HCT116 (cell line): Measurements from ENCODE around the gene IRAK2. TPM values are rescaled to one million over a fixed set of nuclear protein-coding genes. Genes with fewer than 3 reads are reported as not detected.

Source experiments
- ATAC-seq: fragments of 200-7000 bp; cut with Tn5 transposase; 2 replicates; pipeline ENCODE4 v1.9.1; 2020; ENCODE audit warnings: mild to moderate bottlenecking, moderate library complexity
- BruUV-seq: library from RNA; stranded (reverse); fragments of 400-500 nt; replicated peaks from 2 replicates; lab custom pipeline; 2021; lab: Mats Ljungman, UMichigan
- CTCF ChIA-PET: fragments of 300-600 bp; sonication (Branson Sonifier 250); formaldehyde crosslinking; loops from one replicate; lab custom pipeline; 2021; ENCODE audit warnings: antibody characterized with exemption; lab: Charles Lee
- POLR2A ChIA-PET: fragments of 300-600, 350-600 bp; sonication (Branson Sonifier 250); formaldehyde crosslinking; loops from one replicate; lab custom pipeline; 2021; ENCODE audit warnings: antibody characterized with exemption; lab: Charles Lee
- RAD21 ChIA-PET, 2 experiments: fragments of 300-600 bp; sonication (Branson Sonifier 250); formaldehyde crosslinking; loops; one replicate each; lab custom pipeline; 2023; ENCODE audit warnings: low total read pairs in 2 of 2; ENCODE audit not compliant: uncharacterized antibody in 2 of 2, unreplicated experiment in 2 of 2, low non-redundant PET in 1 of 2; lab: Charles Lee
- DNase-seq: peaks from one replicate; pipeline ENCODE4 v3.0.0-alpha.2; 2010; ENCODE audit warnings: low read depth, low spot score
- H2AFZ ChIP-seq: fragments of 200-600 bp; shearing (Covaris generic), sonication (generic); 2 replicates; pipeline ENCODE4 v1.6.1; 2017; ENCODE audit warnings: low read depth, mixed run types, mixed read lengths, antibody characterized with exemption, low read length; ENCODE audit not compliant: poor library complexity, severe bottlenecking
- H3K27ac ChIP-seq: 2 replicates; pipeline ENCODE4 v1.5.1; 2012; ENCODE audit warnings: low read depth, low read length
- H3K27me3 ChIP-seq: fragments of 200-600 bp; sonication (generic); 2 replicates; pipeline ENCODE4 v1.6.1; 2016; ENCODE audit warnings: mixed run types, low read length, mixed read lengths; ENCODE audit not compliant: insufficient read depth
- H3K36me3 ChIP-seq, 2 experiments: fragments of 200-500 bp in 1 of 2; fragments of 200-600 bp in 1 of 2; sonication (Bioruptor generic) in 1 of 2; sonication (generic) in 1 of 2; 2 replicates each; pipeline versions ENCODE4 v1.5.1 to v1.6.1; 2014 to 2016; ENCODE audit warnings: low read length in 2 of 2, inconsistent platforms in 1 of 2, mixed read lengths in 1 of 2, mixed run types in 1 of 2; ENCODE audit not compliant: insufficient read depth in 2 of 2, control insufficient read depth in 1 of 2
- H3K4me1 ChIP-seq, 2 experiments: fragments of 200-600 bp in 1 of 2; sonication (generic) in 1 of 2; 2 replicates each; pipeline versions ENCODE4 v1.5.1 to v1.6.1; 2012 to 2017; ENCODE audit warnings: low read length in 2 of 2, inconsistent platforms in 1 of 2, mild to moderate bottlenecking in 1 of 2, mixed read lengths in 1 of 2, mixed run types in 1 of 2, moderate library complexity in 1 of 2; ENCODE audit not compliant: insufficient read depth in 2 of 2, control insufficient read depth in 1 of 2
- H3K4me2 ChIP-seq: fragments of 200-600 bp; sonication (generic); 2 replicates; pipeline ENCODE4 v1.6.1; 2017; ENCODE audit warnings: mixed run types, low read length, mixed read lengths
- H3K4me3 ChIP-seq, 2 experiments: fragments of 200-600 bp in 1 of 2; sonication (generic) in 1 of 2; replicated peaks in 1 of 2; 2 replicates each; pipeline ENCODE4 v1.5.1; 2011 to 2016; ENCODE audit warnings: low read length in 2 of 2, control low read depth in 1 of 2, low read depth in 1 of 2, mild to moderate bottlenecking in 1 of 2, mixed read lengths in 1 of 2, mixed run types in 1 of 2
- H3K79me2 ChIP-seq: fragments of 200-600 bp; sonication (generic); 2 replicates; pipeline ENCODE4 v1.6.1; 2017; ENCODE audit warnings: mild to moderate bottlenecking, mixed run types, low read length, moderate library complexity, mixed read lengths; ENCODE audit not compliant: insufficient read depth
- H3K9ac ChIP-seq: fragments of 200-600 bp; sonication (generic); 2 replicates; pipeline ENCODE4 v1.6.1; 2016; ENCODE audit warnings: low read length, mixed read lengths
- H3K9me2 ChIP-seq: fragments of 200-600 bp; sonication (generic), shearing (Covaris generic); 2 replicates; pipeline ENCODE4 v1.6.1; 2017; ENCODE audit warnings: mixed run types, mild to moderate bottlenecking, moderate library complexity; ENCODE audit not compliant: insufficient read depth
- H3K9me3 ChIP-seq, 2 experiments: fragments of 200-500 bp in 1 of 2; fragments of 200-600 bp in 1 of 2; sonication (Bioruptor generic) in 1 of 2; sonication (generic) in 1 of 2; 2 replicates each; pipeline ENCODE4 v1.6.1; 2014 to 2017; ENCODE audit warnings: low read length in 2 of 2, mixed read lengths in 2 of 2, inconsistent platforms in 1 of 2, low read depth in 1 of 2, mild to moderate bottlenecking in 1 of 2, mixed run types in 1 of 2, moderate library complexity in 1 of 2; ENCODE audit not compliant: control insufficient read depth in 1 of 2, insufficient read depth in 1 of 2
- H4K20me1 ChIP-seq: fragments of 200-600 bp; sonication (generic), shearing (Covaris generic); 2 replicates; pipeline ENCODE4 v1.6.1; 2017; ENCODE audit warnings: mixed run types, mild to moderate bottlenecking, moderate library complexity; ENCODE audit not compliant: insufficient read depth
- CTCF ChIP-seq, 3 experiments: fragments of 200-600 bp in 1 of 3; sonication (generic) in 1 of 3; IDR thresholded peaks in 2 of 3; conservative IDR thresholded peaks in 1 of 3; 2 replicates each; pipeline ENCODE4 v1.5.1; 2012 to 2017; ENCODE audit warnings: low read depth in 2 of 3, low read length in 2 of 3, antibody characterized with exemption in 1 of 3, borderline replicate concordance in 1 of 3, control low read depth in 1 of 3, mild to moderate bottlenecking in 1 of 3, mixed read lengths in 1 of 3, mixed run types in 1 of 3, moderate library complexity in 1 of 3; ENCODE audit not compliant: insufficient read depth in 1 of 3
- EGR1 ChIP-seq: IDR thresholded peaks from 2 replicates; pipeline ENCODE4 v1.6.1; 2012; ENCODE audit warnings: low read depth
- ELF1 ChIP-seq: IDR thresholded peaks from 2 replicates; pipeline ENCODE4 v1.6.1; 2012; ENCODE audit warnings: low read depth, borderline replicate concordance
- EZH2 ChIP-seq: fragments of 200-600 bp; sonication (generic); IDR thresholded peaks from 2 replicates; pipeline ENCODE4 v1.6.1; 2017; ENCODE audit warnings: antibody characterized with exemption, mixed run types
- EZH2phosphoT487 ChIP-seq: fragments of 200-600 bp; IDR thresholded peaks from 2 replicates; pipeline ENCODE4 v1.6.1; 2018; ENCODE audit warnings: antibody characterized with exemption, borderline replicate concordance
- FOSL1 ChIP-seq: IDR thresholded peaks from 2 replicates; pipeline ENCODE4 v1.6.1; 2012; ENCODE audit warnings: low read depth
- JUND ChIP-seq: IDR thresholded peaks from 2 replicates; pipeline ENCODE4 v1.6.1; 2012
- POLR2A ChIP-seq: IDR thresholded peaks from 2 replicates; pipeline ENCODE4 v1.7.0; 2011; ENCODE audit warnings: borderline replicate concordance; ENCODE audit not compliant: insufficient read depth, insufficient read length; ENCODE audit errors: extremely low read depth
- POLR2AphosphoS5 ChIP-seq: IDR thresholded peaks from 2 replicates; pipeline ENCODE4 v1.6.1; 2011; ENCODE audit warnings: mild to moderate bottlenecking, low read depth, low read length, moderate library complexity
- RAD21 ChIP-seq: IDR thresholded peaks from 2 replicates; pipeline ENCODE4 v1.6.1; 2012; ENCODE audit warnings: low read depth, mild to moderate bottlenecking
- REST ChIP-seq: IDR thresholded peaks from 2 replicates; pipeline ENCODE4 v1.6.1; 2012; ENCODE audit warnings: low read depth
- SRF ChIP-seq: IDR thresholded peaks from 2 replicates; pipeline ENCODE4 v1.6.1; 2012; ENCODE audit warnings: low read depth
- TCF7L2 ChIP-seq: IDR thresholded peaks from 2 replicates; pipeline ENCODE4 v1.7.0; 2011; ENCODE audit warnings: borderline replicate concordance, inconsistent platforms; ENCODE audit not compliant: insufficient read depth, insufficient read length; ENCODE audit errors: extremely low read depth
- ZFX ChIP-seq: fragments of 450-650 bp; IDR thresholded peaks from 2 replicates; pipeline ENCODE4 v1.6.1; 2017
- ZNF274 ChIP-seq: fragments of 200-500 bp; sonication (Bioruptor generic); IDR thresholded peaks from 2 replicates; pipeline ENCODE4 v1.6.1; 2014; ENCODE audit warnings: mild to moderate bottlenecking, low read depth, low read length, inconsistent platforms
- intact Hi-C: fragments of 100-400 bp; cut with micrococcal nuclease; formaldehyde crosslinking; loops from 2 replicates; pipeline ENCODE4 v1.10.0; 2022
- total RNA-seq: library from RNA; stranded (reverse); gene quantifications from one replicate; pipeline ENCODE4 v1.2.1, GENCODE V29; 2021; ENCODE audit not compliant: unreplicated experiment
- TF ChIP-seq, protein P1 (sequence below): IDR thresholded peaks from 2 replicates; pipeline ENCODE4 v1.6.1; 2012

Gene IRAK2
- total RNA-seq, 1 experiment from 2014 or later, result 3.6 TPM

DNA sequence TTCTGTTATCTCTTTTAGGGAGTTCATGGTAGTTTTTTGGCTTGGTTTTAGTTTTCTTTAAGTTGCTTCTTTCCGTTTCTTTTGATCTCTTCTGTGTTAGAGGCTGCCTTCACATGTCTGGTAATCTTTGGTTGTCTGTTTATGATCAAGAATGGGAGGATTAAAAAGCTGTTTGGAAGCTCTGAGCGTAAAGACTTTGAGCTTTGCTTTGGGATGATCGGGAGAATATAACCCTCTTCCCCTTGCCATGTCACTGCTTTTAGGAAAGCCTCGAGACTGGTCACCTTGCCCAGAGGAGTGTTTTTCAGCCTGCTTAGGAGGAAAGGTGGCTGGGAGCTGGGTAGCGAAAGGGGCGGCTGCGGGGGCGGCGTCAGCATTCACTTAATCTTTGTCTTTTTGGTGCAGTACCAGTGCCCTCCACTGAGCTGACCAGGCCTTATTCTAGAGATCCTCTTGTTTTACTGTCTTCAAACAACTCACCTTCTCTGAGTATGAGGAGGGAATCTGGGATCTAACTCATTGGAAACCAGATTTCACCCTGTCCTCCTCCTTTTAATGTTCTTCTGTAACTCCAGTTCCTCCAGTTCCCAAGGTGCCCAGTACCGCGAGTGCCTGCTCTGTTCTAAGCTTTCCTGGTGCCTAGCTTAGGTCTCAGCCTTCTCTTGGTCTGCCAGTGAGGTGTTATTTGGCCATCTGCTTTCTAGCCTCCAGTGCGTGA, 99.1 kb downstream of the IRAK2 start:
- no peak overlapping the region for H3K4me2 ChIP-seq
- peak overlapping the region; percentile 41 for H3K27ac ChIP-seq
- CTCF ChIA-PET, result interaction anchor here (0.5 to 2.1 kb wide), 6 partner anchors 10 to 442 kb away, joined by 3 to 14 read pairs (median 4); partner anchors contain the start of gene TATDN2
- H3K36me3 ChIP-seq, result peaks cover 24 to 29% of the 10 kb centered on the region in 2 experiments
- BruUV-seq, result no TSS peak
- H2AFZ ChIP-seq, result no peak overlapping the region
- peaks cover 7 to 9% of the 10 kb centered on the region in 2 experiments for H3K4me1 ChIP-seq
- intact Hi-C loops, result no loop called here
- H3K79me2 ChIP-seq, result peaks cover 94% of the 10 kb centered on the region
- RAD21 ChIA-PET, result no interaction called here
- no peaks in the 10 kb centered on the region for H3K9me2 ChIP-seq
- DNase-seq (peak; percentile 22), ATAC-seq (peak; percentile 99)
- POLR2A ChIA-PET, result interaction anchor here (1.6 kb wide), 1 partner anchor 16 kb away, joined by 5 read pairs; the partner anchor contains the start of gene TATDN2
- H3K9me3 ChIP-seq, result no peaks in the 10 kb centered on the region
- H3K27me3 ChIP-seq, result no peaks in the 10 kb centered on the region
- H3K9ac ChIP-seq, result no peak overlapping the region
- H3K4me3 ChIP-seq, result no peak overlapping the region
- H4K20me1 ChIP-seq, result peaks cover 10% of the 10 kb centered on the region; the same call in 1 of the 2 replicates
- TF ChIP-seq TCF7L2, result no peak
- TF ChIP-seq, protein P1, sequence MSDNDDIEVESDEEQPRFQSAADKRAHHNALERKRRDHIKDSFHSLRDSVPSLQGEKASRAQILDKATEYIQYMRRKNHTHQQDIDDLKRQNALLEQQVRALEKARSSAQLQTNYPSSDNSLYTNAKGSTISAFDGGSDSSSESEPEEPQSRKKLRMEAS, result no peak
- TF ChIP-seq JUND, result no peak
- no peak for TF ChIP-seq POLR2A
- no peak for TF ChIP-seq POLR2AphosphoS5
- peak in 2 of 3 experiments; percentile 53 to 54; a peak in 4 of 6 replicates for TF ChIP-seq CTCF (IDR thresholded peaks at IDR 0.05 in 2 of 3, conservative IDR thresholded peaks at IDR 0.05 in 1 of 3; ENCODE audit: borderline replicate concordance in 1 of 3, insufficient read depth in 1 of 3, low read depth in 2 of 3, low read length in 2 of 3)
- TF ChIP-seq FOSL1, result no peak
- no peak for TF ChIP-seq EZH2
- TF ChIP-seq EZH2phosphoT487, result no peak
- TF ChIP-seq SRF, result no peak
- TF ChIP-seq EGR1, result peak; percentile 78
- TF ChIP-seq ZNF274, result no peak
- peak; percentile 36 for TF ChIP-seq RAD21
- no peak for TF ChIP-seq ELF1
- TF ChIP-seq REST, result no peak
- TF ChIP-seq ZFX, result no peak
